Kidney (tissue), 14 donors: ENCODE measurements around the gene HOXD9. TPM values are rescaled to one million over a fixed set of nuclear protein-coding genes. Genes with fewer than 3 reads are reported as not detected.
A peak's percentile ranks its signal among the peaks of the same experiment; 100 is the strongest.

Experiments
- DNase-seq, 5 donors: peaks; one replicate each; pipeline ENCODE4 v3.0.0-alpha.2; 2013 to 2020
- FAIRE-seq: peaks from 2 replicates; lab custom pipeline; 2012; peaks lifted over from hg19 to GRCh38; lab: Jason Lieb, UNC
- H3K27ac ChIP-seq, 2 donors: one replicate each; pipeline ENCODE4 v1.7.0; 2013; ENCODE audit warnings: low read depth in 2 of 2, low read length in 2 of 2, inconsistent platforms in 1 of 2
- H3K27me3 ChIP-seq: one replicate; pipeline ENCODE4 v1.7.1; 2013; ENCODE audit warnings: low read length, inconsistent platforms; ENCODE audit not compliant: control insufficient read depth, insufficient read depth
- H3K36me3 ChIP-seq, 3 donors: one replicate each; pipeline versions ENCODE4 v1.7.0 to v1.7.1; 2013; ENCODE audit warnings: low read length in 3 of 3, control low read depth in 1 of 3, inconsistent platforms in 1 of 3; ENCODE audit not compliant: insufficient read depth in 3 of 3, control insufficient read depth in 2 of 3
- H3K4me1 ChIP-seq, 3 donors: one replicate each; pipeline versions ENCODE4 v1.7.0 to v1.7.1; 2013; ENCODE audit warnings: low read length in 3 of 3, inconsistent platforms in 1 of 3, low read depth in 1 of 3; ENCODE audit not compliant: control insufficient read depth in 2 of 3, insufficient read depth in 2 of 3
- H3K4me3 ChIP-seq, 3 donors: one replicate each; pipeline versions ENCODE4 v1.7.0 to v1.8.1; 2013; ENCODE audit warnings: low read length in 3 of 3, control low read depth in 1 of 3, inconsistent platforms in 1 of 3
- H3K9ac ChIP-seq, 3 donors: one replicate each; pipeline versions ENCODE4 v1.7.0 to v1.7.1; 2013; ENCODE audit warnings: low read length in 3 of 3, control low read depth in 1 of 3, inconsistent platforms in 1 of 3
- H3K9me3 ChIP-seq, 3 donors: one replicate each; pipeline versions ENCODE4 v1.7.0 to v1.7.1; 2013; ENCODE audit warnings: low read length in 3 of 3, control low read depth in 1 of 3, inconsistent platforms in 1 of 3; ENCODE audit not compliant: control insufficient read depth in 2 of 3, insufficient read depth in 1 of 3
- CTCF ChIP-seq: IDR thresholded peaks from 3 replicates; pipeline ENCODE4 v1.5.1; 2012; ENCODE audit warnings: mild to moderate bottlenecking, moderate library complexity, borderline replicate concordance; ENCODE audit not compliant: insufficient read depth; ENCODE audit errors: extremely low read depth
- intact Hi-C: fragments of 100-400 bp; cut with DNase I; formaldehyde crosslinking; loops from one replicate; pipeline ENCODE4 v1.11.1; 2022
- polyA plus RNA-seq: library from polyadenylated mRNA; stranded (reverse); fragments of 350-450 nt; fragmentation: Illumina TruSeq; extraction: RNeasy Lipid Tissue Mini Kit (QIAGEN cat#74804); gene quantifications from one replicate; pipeline ENCODE4 v1.2.3, GENCODE V29; 2014; ENCODE audit warnings: low read depth, low replicate concordance; ENCODE audit not compliant: insufficient read depth
- total RNA-seq: library from RNA; stranded (reverse); fragmentation: NEBNext Ultra II Directional; extraction: Animal tissue kit (Norgen Biotek cat#: 25700); gene quantifications from one replicate; pipeline ENCODE4 v1.2.1, GENCODE V29; 2021
- donor health status: control.
- donor health status: control.
- donor health status: control.
- donor health status: control.
- donor health status: control.
- donor health status: DM: yes; HTN: yes; CAD: no.
- donor health status: Normal renal cell carcinoma (clear cell type).

Gene HOXD9
- total and polyA plus RNA-seq, 2 donors from 2014 or later, result 36.4 to 36.5 TPM

GRCh38 chr2:176151442-176152287, 29.1 kb downstream of the HOXD9 start, which contains the start of gene HOXD4:
Gene HOXD4, plus strand, starts transcription at chr2:176151550. Its CDS starts 84 bp downstream, at chr2:176151634.
- H3K4me3 ChIP-seq, result peak within 1 kb of the TSS; percentile 52 to 75 (median 64)
- H3K9ac ChIP-seq, result peak within 1 kb of the TSS in 2 of 3 donors; percentile 69 to 84
- no peak for TF ChIP-seq CTCF
- FAIRE-seq (no peak), DNase-seq (peak in 3 of 5 donors; percentile 84 to 88 (median 85))
- peaks cover 3 to 13% (median 12%) of the 10 kb centered on the region in 3 donors for H3K4me1 ChIP-seq
- no peaks in the 10 kb centered on the region for H3K27me3 ChIP-seq
- H3K36me3 ChIP-seq, result peaks cover 2 to 10% (median 6%) of the 10 kb centered on the region in 3 donors
- no peaks in the 10 kb centered on the region for H3K9me3 ChIP-seq
- peak within 1 kb of the TSS; percentile 88 to 93 for H3K27ac ChIP-seq
- intact Hi-C loops, result no loop called here

DNA sequence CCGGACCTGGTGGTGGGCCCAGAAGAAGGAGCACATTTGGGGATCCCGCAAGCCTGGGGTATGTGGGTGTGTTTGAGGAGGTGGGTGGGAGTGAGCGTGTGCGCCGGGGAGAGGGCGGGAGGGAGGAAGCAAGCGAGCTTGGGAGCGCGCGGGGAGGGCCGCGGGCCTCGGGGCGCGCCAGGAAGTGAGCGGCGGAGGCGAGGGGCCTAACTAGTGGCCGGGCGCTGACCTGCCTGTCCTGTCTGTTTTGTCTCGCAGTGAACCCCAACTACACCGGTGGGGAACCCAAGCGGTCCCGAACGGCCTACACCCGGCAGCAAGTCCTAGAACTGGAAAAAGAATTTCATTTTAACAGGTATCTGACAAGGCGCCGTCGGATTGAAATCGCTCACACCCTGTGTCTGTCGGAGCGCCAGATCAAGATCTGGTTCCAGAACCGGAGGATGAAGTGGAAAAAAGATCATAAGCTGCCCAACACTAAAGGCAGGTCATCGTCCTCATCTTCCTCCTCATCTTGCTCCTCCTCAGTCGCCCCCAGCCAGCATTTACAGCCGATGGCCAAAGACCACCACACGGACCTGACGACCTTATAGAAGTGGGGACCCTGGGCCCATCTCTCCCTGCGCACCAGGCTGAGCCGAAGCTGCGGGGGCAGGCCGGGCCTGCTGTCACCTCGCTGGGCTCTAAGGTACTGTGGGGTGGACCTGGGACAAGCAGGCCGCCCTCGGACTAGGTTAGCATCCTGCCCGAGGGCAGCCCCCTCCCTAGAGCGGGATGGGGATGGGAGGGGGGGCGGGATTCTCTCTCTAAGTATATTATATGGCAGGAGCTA, 30.0 kb downstream of the HOXD9 start:
- peak in 3 of 5 donors; percentile 63 to 84 (median 80) for DNase-seq
- TF ChIP-seq CTCF, result no peak
- H3K4me3 ChIP-seq, result peak overlapping the region; percentile 41 to 75 (median 56)
- H3K36me3 ChIP-seq, result peaks cover 2 to 10% (median 6%) of the 10 kb centered on the region in 3 donors
- no peak for FAIRE-seq
- H3K9ac ChIP-seq, result peak overlapping the region in 2 of 3 donors; percentile 69 to 84
- H3K4me1 ChIP-seq, result peaks cover 0 to 13% (median 12%) of the 10 kb centered on the region in 3 donors
- no peaks in the 10 kb centered on the region for H3K9me3 ChIP-seq
- peak overlapping the region; percentile 88 to 93 for H3K27ac ChIP-seq
- H3K27me3 ChIP-seq, result no peaks in the 10 kb centered on the region
- intact Hi-C loops, result no loop called here

DNA sequence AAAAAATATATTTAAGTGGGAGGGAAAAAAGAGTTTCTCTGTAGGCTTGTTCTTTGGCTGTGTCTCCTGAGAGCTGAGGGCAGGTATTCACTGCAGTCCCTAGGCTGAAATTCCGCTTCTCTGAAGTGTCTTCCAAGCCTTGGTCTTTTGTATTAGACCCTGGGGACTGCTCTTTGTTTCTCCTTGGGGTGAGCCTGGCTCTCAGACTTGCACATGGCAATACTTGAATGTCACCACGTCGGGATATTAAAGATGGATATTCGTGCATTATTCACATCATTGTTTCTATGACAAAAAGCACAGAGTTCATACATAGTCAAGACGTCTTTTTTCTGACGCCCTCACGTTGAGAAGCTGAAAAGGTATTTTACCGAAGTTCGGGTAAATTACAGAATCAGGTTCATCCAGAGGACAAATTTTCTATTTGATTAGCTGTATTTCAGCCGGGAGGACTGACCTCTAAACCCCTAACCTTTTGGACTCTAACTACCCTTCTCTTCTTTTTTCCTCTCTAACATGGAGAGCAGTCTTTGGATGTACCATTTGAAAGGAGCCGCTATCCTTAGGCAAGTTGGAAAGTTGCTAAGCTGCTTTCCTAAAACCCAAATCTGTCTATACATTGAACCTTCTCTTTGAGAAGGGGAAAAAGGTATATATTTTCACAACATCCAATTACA, 32.2 kb downstream of the HOXD9 start:
- Histone ChIP-seq H3K27me3 (no peaks in the 10 kb centered on the region), H3K9ac (peak overlapping the region; percentile 29 to 60 (median 46)), H3K36me3 (peaks cover 2 to 10% (median 6%) of the 10 kb centered on the region in 3 donors), H3K4me1 (peaks cover 0 to 12% (median 3%) of the 10 kb centered on the region in 3 donors), H3K4me3 (peak overlapping the region; percentile 18 to 75 (median 28)), H3K9me3 (no peaks in the 10 kb centered on the region), H3K27ac (peak overlapping the region; percentile 53 to 86)
- FAIRE-seq (no peak), DNase-seq (peak in 1 of 5 donors; percentile 22)
- TF ChIP-seq CTCF, result no peak
- intact Hi-C loops, result no loop called here
